Stimulated activated CD4-positive, alpha-beta T cell treated with anti-CD3 and anti-CD28 coated beads, Interleukin-2, amount 100 ng/mL, for 24 hours (primary cell): ENCODE measurements around the gene LRRC37A3.
"Not testable (repeated sequence)": the region's sequence is repeated elsewhere in the genome, so short reads cannot be mapped to it uniquely, and the experiment has no call there.

ENCODE experiments used
- DNase-seq, 2 donors: peaks; one replicate each; pipeline ENCODE4 v3.0.0-alpha.2; 2020

Gene LRRC37A3

GRCh38 chr17:64919289-64920025, at the start of gene LRRC37A3:
TSS of gene LRRC37A3 (minus strand) at chr17:64919478. CDS start at chr17:64897257, 22,221 bp downstream.
- peak; percentile 100 for DNase-seq

- DNase-seq: peak; percentile 78 to 81
Measured at GRCh38 chr17:64965873-64966287, 46.6 kb upstream of the LRRC37A3 start.

GRCh38 chr17:64965256-64965872, 46.1 kb upstream of the LRRC37A3 start:
- DNase-seq: not testable (repeated sequence)

GRCh38 chr17:64964796-64965195, 45.5 kb upstream of the LRRC37A3 start:
- DNase-seq: no peak

GRCh38 chr17:64963814-64964213, 44.5 kb upstream of the LRRC37A3 start:
- DNase-seq: not testable (repeated sequence)

- peak in 1 of 2 donors; percentile 58 for DNase-seq
Measured at GRCh38 chr17:64961563-64962378, 42.5 kb upstream of the LRRC37A3 start.

GRCh38 chr17:64951877-64952276, 32.6 kb upstream of the LRRC37A3 start:
- DNase-seq: no peak

GRCh38 chr17:64950871-64951270, 31.6 kb upstream of the LRRC37A3 start:
- no peak for DNase-seq

GRCh38 chr17:64947152-64947551, 27.9 kb upstream of the LRRC37A3 start:
- no peak for DNase-seq

- no peak for DNase-seq
Measured at GRCh38 chr17:64941761-64942160, 22.5 kb upstream of the LRRC37A3 start.

- DNase-seq: no peak
Measured at GRCh38 chr17:64941045-64941444, 21.8 kb upstream of the LRRC37A3 start.

GRCh38 chr17:64940055-64940454, 20.8 kb upstream of the LRRC37A3 start:
- no peak for DNase-seq

- DNase-seq: peak; percentile 65 to 69
Measured at GRCh38 chr17:64938925-64939474, 19.7 kb upstream of the LRRC37A3 start.

- DNase-seq: no peak
Measured at GRCh38 chr17:64938290-64938689, 19.0 kb upstream of the LRRC37A3 start.

- no peak for DNase-seq
Measured at GRCh38 chr17:64936117-64936516, 16.8 kb upstream of the LRRC37A3 start.

GRCh38 chr17:64934284-64934778, 15.1 kb upstream of the LRRC37A3 start:
- DNase-seq: not testable (repeated sequence)

GRCh38 chr17:64932850-64933249, 13.6 kb upstream of the LRRC37A3 start:
- DNase-seq: not testable (repeated sequence)

- not testable (repeated sequence) for DNase-seq
Measured at GRCh38 chr17:64930374-64930773, 11.1 kb upstream of the LRRC37A3 start.

- peak; percentile 29 to 61 for DNase-seq
Measured at GRCh38 chr17:64929419-64930209, 10.3 kb upstream of the LRRC37A3 start.

GRCh38 chr17:64928701-64929100, 9.4 kb upstream of the LRRC37A3 start:
- DNase-seq: not testable (repeated sequence)

GRCh38 chr17:64927444-64927843, 8.2 kb upstream of the LRRC37A3 start:
- DNase-seq: peak; percentile 38 to 73

GRCh38 chr17:64926430-64926829, 7.2 kb upstream of the LRRC37A3 start:
- not testable (repeated sequence) for DNase-seq
